ENCODE data around the gene ST6GALNAC4. TPM values are rescaled to one million over a fixed set of nuclear protein-coding genes. Genes with fewer than 3 reads are reported as not detected.

Gene ST6GALNAC4
- total RNA-seq, 1 donor from 2014 or later = 40.0 TPM

DNA sequence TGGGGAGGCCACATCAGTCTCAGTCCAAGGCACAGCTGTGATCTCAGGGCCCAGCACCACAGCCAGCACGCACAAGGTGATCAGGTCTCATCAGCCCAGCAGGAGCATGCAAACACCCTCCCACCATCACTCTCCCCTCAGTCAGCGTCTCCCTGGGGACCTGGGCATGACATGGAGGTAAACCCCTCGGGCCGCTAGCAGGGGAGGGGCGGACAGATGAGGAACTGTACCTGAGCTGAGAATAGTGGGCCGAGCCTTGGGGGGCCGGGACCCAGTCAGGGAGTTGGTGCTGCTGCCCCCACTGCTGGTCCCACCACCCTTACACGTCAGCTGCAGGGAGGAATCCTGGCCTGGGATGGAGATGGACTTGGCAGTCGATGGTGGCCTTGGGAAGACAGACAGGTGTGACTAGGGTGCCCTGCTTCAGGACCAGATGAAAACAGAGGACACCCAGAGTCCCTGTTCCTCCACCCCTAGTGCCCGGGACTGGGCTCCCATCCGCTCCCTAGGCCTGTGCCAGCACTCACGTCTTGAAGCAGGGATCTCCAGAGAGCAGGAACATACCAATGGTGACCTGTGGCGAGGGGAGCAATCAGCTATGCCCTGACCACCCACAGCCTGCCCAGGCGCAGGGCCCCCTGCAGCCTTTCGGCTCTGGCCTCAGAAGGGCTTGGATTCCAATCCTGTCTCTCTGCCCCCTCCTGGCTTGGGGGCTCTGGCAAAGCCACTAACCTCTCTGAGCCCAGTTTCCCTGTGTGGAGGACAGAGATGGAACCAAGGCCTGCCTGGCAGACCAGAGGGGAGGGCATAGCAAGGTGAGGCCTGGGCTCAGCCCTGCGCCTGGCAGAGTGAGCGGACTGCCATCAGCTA lies 31.2 kb upstream of the ST6GALNAC4 start:
- DNase-seq (ENCODE audit: low spot score) = no peak

DNA sequence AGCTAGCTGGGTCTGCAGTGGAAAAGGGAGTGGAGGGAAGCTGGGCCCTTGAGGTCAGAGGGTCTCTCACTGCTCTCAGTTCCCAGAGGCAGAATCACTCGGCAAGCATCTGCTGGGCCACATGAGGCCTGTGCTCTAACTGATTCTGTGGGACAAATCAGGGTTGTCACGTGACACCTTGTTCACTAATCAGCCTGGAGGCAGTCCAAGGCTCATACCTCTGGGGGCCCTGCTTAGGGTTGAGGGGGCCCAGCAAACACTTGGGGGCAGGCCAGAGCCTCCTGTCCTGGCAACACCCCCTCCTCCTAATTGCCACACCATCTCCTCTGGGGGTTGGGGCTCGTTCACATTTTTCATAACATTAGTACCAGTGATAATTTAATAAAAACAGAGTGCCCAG lies 29.9 kb upstream of the ST6GALNAC4 start:
- no peak for DNase-seq (ENCODE audit: low spot score)

- no peak for DNase-seq (ENCODE audit: low spot score)
Measured at GRCh38 chr9:127945942-127946341, 29.1 kb upstream of the ST6GALNAC4 start.

GRCh38 chr9:127945338-127945737 lies 28.5 kb upstream of the ST6GALNAC4 start:
- no peak for DNase-seq (ENCODE audit: low spot score)

GRCh38 chr9:127944586-127945218 lies 27.9 kb upstream of the ST6GALNAC4 start:
- DNase-seq (ENCODE audit: low spot score) = no peak

DNA sequence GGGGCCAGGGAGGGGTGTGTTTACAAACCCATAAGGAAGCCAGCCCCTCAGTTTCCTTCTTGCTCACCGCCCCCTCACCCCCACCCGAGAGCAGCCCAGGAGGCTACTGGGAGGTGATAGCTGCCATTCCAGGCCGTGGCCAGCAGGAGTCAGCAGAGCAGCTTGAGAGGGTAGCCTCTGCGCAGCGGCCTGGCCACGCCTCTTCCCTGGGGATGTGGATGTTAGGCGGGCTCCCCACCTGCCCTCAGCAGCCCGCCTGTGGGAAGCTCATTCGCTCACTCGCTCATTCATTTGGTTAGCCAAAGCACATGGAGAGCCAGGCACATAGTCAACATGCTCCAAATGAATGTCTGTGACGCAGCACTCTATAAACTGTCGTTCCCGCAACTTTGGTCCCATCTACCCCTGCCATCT lies 26.9 kb upstream of the ST6GALNAC4 start:
- peak; percentile 95 for DNase-seq (ENCODE audit: low spot score)

- DNase-seq (ENCODE audit: low spot score) = no peak
Measured at GRCh38 chr9:127943011-127943662, 26.3 kb upstream of the ST6GALNAC4 start.

DNA sequence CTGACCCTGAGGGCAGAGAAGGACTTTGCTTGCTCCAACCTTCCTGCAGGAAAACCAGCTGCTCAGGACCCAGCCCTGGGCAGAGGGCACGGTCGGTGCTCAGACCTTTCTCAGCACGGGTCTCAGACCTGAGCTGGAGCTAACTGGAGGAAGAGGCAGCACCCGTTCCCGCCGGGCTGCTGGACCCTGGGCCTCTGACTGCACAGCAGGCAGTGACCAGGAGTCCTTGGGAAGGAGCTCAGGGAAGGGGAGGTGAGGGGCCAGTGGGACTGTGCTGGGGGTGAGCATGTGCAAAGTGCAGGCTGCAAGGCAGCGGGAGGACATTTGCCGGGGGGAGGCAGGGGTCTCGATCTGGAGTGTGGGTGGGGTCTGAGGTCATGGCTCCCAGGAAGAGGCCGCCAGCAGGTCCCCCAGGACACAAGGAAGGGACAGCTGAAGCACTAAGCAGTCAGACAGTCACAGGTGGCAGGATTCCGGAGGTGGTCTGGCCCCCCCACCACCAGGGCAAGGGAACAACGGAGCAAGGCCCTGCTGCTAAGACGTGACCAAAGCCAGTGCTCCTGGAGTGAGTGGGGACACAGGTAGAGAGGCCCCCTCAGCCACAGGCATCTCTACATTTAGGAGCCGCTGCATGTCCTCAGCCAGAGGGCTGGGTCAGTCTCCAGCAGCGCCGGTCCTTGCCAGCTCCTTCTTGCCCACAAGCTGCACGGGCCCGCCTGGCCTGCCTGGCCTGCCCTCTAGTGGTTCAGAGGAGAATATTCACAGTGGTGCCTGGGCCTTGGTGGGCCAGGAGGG lies 25.6 kb upstream of the ST6GALNAC4 start:
- DNase-seq (ENCODE audit: low spot score) = no peak

- no peak for DNase-seq (ENCODE audit: low spot score)
Measured at GRCh38 chr9:127941961-127942215, 25.0 kb upstream of the ST6GALNAC4 start.

DNA sequence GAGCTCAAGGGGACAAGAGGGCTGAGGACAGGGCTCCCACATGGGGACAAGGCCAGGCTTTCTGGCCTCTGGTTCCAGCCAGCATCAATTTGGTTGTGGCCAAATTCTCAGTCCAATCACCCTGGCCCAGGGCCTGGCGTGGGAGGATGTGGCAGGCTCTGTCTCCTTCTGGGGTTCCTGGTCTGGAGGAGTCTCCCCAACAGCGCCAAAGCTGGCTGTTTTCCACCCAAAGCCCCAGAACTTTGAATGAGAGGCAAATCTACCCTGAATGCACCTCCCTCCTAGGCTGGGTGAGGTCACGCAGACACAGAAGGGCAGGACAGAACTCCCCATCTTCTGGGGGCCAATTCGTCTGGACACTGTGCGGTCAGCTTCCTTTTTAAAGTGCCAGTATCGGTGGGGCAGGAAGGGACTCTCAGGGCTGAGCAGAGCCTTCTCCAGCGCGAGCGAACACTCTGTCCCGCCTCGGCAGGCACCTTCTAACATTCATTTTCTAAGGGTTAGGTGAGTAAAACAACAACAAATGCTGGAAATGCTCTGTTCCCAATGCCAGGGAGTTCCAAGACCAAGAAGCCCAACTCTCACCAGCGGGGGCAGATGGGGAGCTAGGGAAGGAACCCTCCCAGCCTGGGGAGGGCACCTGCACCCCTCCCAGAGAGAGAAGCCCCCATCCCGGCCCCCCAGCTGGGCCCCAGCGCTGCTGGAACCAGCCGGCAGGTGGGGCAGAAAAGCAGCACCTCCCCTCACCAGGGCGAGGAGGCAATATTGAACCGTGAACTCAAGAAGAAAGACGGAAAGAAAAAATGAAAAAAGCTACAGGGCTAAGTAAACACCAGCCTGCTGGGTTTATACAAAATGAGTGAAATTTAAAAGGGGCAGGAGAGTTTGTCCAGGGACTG lies 24.5 kb upstream of the ST6GALNAC4 start:
- no peak for DNase-seq (ENCODE audit: low spot score)

DNA sequence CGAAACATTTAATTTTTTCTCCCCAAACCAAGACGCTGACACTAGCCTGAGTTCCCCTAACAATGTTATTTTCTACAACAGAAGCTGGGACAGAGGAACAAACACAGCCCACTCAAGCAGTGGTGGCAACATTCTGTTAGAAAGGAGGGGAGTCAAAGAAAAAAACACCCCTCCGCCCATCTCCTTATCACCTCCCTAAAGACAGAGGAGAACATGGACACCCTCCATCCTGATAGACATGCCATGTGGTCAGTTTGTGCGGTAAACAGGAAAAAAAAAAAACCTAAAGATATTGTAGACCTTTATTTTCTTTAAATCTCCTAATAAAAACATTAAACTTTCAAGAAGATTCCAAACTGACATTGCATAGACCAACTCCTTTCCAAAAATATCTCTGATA lies 23.8 kb upstream of the ST6GALNAC4 start:
- DNase-seq (ENCODE audit: low spot score) = no peak

DNA sequence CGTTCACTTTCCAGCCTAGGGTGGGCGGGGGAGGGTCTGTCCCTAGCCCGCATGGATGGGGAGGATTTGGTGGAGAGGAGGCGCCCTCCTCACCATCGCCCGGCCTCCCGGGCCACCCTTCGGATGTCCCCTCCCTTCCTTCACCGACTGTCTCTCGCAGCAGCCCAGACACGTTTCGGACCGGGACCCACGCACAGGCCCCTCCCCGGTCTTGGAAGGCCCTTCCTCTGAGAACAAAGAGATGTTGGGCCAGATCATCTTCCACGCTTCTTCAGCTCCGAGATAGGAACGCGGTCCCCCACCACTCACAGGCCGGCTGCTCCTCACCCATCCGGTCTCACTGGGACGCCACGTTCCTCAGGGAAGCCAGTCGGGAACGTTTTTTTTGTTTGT lies 21.5 kb upstream of the ST6GALNAC4 start:
- no peak for DNase-seq (ENCODE audit: low spot score)

GRCh38 chr9:127937388-127938297 lies 20.8 kb upstream of the ST6GALNAC4 start, which contains the start of gene DPM2:
Gene DPM2 (minus strand): TSS chr9:127937854. CDS start chr9:127937820, 34 bp downstream.
- DNase-seq (ENCODE audit: low spot score) = peak; percentile 95

DNA sequence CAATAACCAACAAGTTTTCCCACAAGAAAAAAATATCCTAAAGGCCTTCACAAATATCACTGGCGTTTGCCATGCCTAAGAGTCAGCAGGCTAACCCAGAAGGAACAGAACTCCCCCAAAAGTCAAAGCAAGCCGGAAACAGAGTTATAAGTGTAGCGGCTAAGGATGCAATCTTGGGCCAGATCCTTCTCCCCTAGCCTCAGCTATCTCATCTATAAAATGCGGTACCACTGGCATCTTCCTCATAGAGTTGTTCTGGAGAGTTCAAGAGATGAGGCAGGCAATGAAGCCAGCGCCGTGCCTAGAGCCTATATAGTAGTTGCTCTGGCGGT lies 20.2 kb upstream of the ST6GALNAC4 start:
- DNase-seq (ENCODE audit: low spot score) = no peak

- DNase-seq (ENCODE audit: low spot score) = no peak
Measured at GRCh38 chr9:127936347-127936852, 19.6 kb upstream of the ST6GALNAC4 start.

DNA sequence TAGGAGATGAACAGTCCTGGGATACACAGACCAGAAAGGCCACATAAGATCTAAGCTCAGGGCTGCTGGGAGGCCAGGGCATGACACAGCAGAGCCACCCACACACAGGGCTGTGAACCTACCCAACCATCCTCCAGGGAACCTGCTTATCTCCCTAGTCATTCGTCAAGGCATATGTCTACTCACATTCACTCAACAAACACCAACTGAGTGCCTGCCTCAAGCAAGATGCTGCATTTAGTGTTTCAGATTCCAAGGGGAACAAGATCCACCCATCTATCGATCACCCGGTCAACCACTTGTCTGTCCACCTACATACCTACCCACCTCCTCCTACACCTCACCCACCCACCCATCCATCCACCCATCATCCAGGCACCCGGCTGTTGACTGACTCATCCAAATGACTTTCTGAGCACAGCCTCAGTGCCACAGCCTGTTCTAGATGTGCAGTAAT lies 19.0 kb upstream of the ST6GALNAC4 start:
- no peak for DNase-seq (ENCODE audit: low spot score)

GRCh38 chr9:127934986-127935385 lies 18.1 kb upstream of the ST6GALNAC4 start:
- DNase-seq (ENCODE audit: low spot score) = no peak

DNA sequence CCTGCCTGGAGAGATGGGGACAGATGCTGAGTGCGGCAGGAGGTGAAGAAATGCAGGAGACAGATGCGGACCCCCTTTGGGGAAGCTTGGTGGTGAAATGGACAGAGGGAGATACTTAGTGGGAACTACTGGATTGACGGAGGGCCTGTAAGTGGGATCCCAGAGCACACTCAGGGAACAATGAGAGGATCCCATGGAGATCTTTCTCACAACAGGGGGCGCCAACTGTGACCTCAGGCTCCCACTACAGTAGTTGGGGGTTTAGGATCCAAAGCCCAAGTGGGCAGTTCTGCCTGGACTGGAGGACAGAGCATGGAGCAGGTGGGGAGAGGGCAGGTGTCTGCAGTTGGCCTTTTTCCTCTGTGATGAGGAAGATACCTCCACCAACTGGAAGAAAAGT lies 17.4 kb upstream of the ST6GALNAC4 start:
- DNase-seq (ENCODE audit: low spot score) = no peak

Data from mesenteric fat pad (tissue), 1 donor.